SIG-M5 treated with dmso at 0.1 percent for 504 hours (cell line): Measurements from ENCODE around the gene CEMIP2.
A peak's percentile ranks its signal among the peaks of the same experiment; 100 is the strongest.
"Not testable (repeated sequence)": the region's sequence is repeated elsewhere in the genome, so short reads cannot be mapped to it uniquely, and the experiment has no call there.

ENCODE experiments used
- DNase-seq: peaks from one replicate; lab custom pipeline; 2025; ENCODE audit not compliant: unreplicated experiment; lab: John Stamatoyannopoulos, UW

CEMIP2 gene, protein sequence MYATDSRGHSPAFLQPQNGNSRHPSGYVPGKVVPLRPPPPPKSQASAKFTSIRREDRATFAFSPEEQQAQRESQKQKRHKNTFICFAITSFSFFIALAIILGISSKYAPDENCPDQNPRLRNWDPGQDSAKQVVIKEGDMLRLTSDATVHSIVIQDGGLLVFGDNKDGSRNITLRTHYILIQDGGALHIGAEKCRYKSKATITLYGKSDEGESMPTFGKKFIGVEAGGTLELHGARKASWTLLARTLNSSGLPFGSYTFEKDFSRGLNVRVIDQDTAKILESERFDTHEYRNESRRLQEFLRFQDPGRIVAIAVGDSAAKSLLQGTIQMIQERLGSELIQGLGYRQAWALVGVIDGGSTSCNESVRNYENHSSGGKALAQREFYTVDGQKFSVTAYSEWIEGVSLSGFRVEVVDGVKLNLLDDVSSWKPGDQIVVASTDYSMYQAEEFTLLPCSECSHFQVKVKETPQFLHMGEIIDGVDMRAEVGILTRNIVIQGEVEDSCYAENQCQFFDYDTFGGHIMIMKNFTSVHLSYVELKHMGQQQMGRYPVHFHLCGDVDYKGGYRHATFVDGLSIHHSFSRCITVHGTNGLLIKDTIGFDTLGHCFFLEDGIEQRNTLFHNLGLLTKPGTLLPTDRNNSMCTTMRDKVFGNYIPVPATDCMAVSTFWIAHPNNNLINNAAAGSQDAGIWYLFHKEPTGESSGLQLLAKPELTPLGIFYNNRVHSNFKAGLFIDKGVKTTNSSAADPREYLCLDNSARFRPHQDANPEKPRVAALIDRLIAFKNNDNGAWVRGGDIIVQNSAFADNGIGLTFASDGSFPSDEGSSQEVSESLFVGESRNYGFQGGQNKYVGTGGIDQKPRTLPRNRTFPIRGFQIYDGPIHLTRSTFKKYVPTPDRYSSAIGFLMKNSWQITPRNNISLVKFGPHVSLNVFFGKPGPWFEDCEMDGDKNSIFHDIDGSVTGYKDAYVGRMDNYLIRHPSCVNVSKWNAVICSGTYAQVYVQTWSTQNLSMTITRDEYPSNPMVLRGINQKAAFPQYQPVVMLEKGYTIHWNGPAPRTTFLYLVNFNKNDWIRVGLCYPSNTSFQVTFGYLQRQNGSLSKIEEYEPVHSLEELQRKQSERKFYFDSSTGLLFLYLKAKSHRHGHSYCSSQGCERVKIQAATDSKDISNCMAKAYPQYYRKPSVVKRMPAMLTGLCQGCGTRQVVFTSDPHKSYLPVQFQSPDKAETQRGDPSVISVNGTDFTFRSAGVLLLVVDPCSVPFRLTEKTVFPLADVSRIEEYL (N-terminal part only)

DNA sequence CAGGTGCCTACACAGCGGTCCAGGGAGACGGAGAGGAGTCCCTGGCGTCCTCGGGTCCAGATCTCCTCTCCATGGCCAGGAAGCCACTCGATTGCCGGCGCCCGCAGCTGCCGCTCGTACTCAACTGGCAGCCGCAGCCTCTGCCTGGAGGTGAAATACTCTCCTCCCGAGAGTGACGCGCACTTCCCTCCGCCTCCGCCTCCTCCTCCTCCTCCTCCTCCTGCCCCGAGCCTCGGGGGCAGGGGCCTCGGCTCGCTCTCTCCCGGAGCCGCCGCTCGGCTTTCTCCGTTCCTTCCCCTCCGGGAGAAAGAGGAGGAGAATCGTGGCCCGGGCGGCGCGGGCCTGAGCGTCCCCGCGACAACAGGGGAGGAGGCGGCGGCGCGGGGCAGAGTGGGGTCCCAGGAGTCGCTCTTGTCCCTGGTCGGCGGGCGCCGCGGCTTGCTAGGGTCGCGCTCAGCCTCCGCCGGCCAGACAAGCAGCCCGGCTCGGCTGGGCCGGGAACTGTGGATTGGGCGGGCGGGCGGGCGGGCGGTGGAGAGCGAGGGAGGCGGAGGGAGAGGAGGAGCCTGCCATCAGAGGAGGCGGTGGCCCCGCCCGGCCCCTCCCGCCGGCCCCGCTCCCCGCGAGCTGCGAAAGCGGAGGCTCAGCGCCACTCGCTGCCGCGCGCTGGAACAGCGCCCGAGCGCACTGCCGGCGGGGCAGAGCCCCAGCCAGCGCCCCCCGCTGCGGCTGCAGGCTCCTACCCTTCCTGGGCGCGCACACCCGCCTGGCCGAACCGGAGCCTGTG is at the start of gene CEMIP2:
TSS of gene CEMIP2 (minus strand) at position 126 of the 787 bp plus-strand sequence. CDS start 18,140 bp downstream, outside the sequence.
- DNase-seq: peak; percentile 67

DNA sequence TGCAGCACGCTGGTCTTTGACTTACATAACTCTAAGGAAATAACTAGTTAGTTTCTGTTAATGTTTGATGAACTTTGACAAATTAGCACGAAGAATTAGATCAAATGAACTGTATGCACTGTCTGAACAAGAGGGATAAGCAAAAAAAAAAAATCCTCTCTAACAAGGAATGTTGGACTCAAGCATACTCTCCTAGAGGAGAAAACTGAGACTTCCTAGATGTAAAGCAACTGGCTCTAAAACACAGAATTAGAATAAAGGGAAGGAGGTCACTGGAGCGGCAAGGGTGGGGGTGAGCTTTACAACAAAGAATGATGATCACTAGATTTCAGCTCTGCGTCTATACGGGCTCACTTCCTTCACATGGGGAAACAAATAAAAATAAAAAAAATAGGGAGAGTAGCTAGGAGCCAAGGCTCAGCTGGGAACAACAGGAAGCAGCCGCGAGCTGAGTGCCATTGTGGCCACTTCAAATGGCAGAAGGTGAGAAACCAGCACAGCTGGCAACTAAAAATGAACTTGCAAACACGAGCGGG is 48.7 kb upstream of the CEMIP2 start:
- no peak for DNase-seq

DNA sequence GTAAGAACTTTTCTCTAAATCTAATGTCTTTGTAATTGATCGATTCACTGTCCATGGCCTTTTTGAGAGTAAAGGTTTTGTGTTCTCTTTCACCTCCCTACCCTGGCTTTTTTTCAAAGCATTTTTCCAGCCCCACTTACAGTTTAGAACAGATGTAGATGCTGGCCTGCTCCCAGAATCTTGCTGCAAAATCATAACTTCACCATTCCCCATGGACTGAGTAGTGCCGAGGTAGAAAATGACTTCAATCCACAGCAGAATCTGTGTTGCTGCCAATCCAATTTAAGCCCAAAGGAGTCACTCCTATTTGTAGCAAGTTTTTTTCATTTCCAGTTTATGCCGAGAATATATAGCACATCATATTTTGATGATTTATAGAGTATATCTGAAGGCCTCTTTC is 46.5 kb upstream of the CEMIP2 start:
- DNase-seq: no peak

DNA sequence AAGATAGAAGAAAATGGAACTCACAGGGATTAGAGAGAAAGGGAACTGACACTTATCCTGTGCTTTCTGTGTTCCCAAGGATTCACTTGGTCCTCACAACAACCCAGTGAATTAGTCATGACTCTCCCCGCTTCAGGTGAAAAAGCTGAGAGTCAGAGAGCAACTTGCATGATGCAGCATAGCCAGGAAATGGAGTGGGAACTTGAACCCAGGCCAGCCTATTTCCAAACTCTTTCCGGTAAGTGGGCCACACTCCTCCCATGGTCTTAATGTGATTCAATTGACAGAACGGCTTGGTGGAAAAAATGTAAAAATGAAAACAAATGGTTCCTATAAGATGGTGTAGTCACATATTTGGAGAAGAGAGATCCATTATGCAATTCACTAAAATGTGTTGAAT is 45.9 kb upstream of the CEMIP2 start:
- no peak for DNase-seq

DNA sequence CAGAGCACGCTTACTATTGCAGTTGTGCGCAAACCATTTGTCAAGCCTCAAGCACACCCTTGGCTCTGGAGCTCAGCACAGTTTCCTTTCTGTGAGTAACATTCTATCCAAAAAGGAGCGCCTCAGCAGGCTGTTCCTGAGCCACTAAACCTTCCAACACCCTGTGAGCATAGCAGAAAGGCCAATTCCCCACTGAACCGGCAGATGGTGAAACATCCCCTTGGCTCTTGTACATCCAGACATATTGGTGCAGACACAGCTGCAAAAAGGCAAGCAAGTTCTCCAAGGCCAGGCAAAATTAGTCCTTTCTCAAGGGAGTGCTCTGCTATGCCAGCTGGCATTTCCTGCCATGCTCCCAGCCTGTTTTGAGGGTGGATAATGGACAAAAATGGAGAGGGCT is 44.1 kb upstream of the CEMIP2 start:
- DNase-seq: no peak

DNA sequence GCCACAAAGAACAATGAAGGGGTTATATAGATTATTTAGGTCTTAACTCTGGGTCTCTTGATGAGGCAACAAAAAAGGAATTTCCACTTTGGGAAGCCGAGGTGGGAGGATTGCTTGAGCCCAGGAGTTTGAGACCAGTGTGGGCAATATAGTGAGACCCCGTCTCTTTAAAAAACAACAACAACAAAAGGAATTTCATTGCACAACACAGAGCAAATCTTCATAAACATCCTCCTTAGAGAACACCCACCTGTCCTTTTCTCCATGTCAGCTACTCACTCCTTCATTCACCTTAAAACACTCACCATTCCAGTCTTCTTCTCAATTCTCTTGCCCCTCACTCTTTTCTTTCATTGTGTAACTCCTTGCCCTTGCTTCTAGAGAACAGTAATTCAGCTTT is 39.8 kb upstream of the CEMIP2 start:
- DNase-seq: no peak

DNA sequence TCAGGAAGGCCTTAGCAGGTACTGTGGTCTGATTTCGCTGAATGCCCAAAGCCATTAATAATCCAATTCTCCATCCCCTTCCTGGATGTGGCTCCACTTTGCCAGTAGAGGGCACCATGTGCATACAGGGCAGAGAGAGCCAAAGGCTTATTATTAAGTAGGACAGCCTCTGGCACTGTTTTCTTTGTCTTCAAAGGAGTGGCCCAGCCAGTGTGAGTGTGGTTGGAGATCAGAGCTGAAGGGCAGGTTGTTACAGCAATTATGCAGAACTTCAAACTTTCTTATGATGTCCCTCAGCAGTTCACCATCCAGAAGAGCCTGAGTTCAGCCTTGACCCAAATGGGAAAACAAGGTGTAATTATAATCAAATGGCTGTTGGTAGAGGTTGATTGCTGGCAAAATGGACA is 38.6 kb upstream of the CEMIP2 start:
- peak; percentile 66 for DNase-seq

DNA sequence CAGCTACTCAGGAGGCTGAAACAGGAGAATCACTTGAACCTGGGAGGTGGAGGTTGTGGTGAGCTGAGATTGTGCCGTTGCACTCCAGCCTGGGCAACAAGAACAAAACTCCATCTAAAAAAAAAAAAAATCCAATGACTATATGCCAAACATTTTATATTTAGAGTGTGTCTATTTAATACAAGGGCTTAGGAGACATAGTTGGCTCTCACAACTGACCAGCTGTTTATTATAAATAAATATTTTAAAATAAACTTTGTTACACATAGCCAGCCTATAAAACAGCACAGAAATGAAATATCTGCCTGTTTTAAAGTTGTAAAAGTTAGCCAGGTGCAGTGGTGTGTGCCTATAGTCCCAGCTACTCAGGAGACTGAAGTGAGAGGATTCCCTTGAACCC is 36.8 kb upstream of the CEMIP2 start:
- DNase-seq: not testable (repeated sequence)

DNA sequence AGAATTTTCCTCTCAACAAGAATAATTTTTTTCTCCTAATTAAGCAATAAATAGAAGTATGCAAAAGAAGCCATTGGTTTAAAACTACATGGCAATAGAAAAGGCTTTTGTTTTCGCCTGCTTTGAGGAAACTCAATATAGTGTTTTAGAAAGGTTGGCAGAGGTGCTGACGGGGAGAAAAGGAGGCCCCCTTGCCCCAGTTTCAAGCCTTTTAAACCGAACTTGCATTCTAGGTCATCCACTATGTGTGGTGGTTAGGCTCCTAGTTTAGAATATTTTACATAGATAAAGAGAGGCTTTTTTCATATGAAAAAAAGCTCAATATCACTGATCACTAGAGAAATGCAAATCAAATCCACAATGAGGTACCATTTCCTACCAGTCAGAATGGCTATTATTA is 33.5 kb upstream of the CEMIP2 start:
- DNase-seq: no peak

DNA sequence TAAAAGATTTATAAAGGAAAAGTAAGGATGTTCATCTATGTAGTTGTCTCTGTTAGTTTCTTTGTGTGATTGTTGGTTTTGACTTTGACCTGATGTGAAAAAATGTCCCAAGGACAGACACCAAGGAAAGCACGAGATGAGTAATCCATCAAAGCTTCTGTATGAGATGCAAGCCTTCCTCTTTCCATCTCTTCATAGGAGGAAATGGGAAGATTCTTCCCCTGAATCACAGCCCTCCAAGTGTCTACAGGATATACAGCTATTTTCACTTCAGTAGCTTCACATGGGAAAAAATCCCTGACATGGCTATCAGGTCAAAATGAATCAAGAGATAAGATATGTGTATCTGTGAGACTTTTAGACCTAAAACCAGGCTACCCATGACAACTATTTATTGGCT is 29.0 kb upstream of the CEMIP2 start:
- DNase-seq: no peak

DNA sequence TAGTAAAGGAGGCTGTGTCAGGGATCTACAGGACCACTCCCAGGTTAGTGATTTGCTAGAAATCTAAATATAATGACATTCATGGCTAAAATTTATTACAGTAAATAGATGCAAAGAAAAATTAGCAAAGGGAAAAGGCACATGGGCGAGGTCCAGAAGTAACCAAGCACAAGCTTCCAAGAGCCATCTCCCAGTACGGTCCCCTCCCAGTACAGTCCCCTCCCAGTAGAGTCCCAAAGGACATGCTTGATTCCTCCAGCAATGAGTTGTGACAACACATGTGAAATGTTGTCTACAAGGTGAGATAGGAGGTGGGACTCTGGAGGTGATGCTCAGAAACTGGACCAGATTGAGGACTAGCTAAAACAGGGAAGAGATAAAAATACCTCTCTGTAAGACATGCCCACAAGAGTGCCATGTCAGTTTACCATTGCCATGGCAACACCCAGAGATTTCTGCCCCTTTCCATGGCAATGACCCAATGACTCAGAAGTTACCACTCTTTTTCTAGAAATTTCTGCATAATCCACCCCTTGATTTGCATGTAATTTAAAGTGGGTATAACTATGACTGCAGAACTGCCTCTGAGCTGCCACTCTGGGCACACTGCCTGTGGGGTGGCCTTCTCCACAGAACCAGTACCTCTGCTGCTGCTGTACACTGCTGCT is 27.9 kb upstream of the CEMIP2 start:
- DNase-seq: no peak

DNA sequence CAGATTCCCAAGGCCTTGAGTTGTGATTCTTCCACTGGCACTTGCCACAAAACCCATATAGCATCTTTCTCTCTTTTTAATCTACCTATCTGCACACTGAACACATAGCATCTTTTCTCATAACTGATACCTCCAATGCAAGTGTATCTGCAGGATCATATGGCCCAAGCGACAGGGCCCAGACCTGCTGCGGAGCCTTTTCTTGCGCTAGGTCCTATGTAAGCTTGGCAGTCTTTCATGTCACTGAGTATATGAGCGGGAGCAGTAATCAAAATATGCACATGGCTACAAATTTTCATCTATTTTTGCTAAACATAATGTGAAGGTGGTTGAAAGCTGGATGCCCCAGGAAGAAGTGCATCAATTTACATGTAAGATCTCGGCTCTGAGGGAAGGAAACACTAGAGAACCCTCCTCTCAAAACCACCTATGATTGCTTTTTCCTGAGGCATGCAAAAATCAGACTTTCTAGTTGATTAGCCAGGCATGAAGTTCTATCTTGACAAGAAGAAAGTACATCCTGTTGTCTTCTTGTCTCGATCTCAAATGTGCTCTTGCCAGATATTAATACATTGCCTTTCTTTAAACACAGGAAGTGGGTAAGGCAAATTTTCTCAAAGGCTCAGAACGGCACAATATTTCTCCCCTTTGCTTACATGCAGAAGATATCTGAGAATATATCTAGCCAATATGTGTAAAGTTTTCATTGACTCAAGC is 26.9 kb upstream of the CEMIP2 start:
- no peak for DNase-seq

DNA sequence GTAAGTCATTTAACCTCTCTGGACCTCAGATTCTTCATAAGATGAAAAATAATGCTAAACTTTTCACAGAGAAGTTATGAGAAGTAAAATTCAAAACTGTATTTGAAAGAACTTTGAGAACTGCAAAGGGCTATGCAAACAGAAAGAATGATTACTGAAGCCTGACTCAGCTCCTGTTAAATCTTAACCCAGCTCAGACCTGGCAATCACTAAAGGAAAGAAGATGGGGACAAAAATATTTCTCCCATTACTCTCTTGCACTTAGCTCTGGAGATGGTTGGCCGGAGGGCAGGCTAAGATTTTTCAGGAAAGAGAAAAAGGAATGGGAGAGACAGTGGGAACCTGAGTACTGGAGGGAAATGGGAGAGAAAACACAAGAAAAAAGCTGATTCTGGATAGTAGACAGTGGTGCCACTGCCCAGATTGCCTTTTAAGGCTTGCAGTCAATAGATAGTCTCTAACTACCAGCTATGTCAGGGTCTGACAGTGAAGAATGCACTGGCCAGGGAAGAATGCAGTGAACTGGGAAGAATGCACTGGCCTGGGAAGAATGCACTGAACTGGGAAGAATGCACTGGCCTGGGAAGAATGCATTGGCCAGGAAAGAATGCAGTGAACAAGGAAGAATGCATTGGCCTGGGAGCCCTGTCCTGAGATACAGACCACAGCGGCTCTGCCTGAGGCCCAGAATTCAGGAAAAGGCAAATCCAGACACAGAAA is 25.2 kb upstream of the CEMIP2 start:
- no peak for DNase-seq

DNA sequence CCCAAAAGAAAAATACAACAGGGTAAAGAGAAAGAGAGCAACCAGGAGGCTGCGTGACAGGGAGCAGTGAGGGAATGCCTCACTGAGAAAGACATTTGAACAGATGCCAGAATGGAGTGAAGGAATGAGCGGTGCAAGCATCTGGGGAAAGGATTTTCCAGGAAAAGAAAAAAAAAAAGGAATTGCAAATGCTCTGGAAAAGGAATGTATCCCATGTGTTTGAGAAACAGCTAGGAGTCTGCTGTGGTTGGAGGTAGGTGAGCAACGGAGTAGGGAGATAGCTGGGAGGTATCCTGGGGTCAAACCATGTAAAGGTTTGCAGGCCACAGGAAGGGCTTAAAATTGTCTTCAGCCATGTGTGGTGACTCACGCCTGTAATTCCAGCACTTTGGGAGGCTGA is 23.6 kb upstream of the CEMIP2 start:
- DNase-seq: no peak

DNA sequence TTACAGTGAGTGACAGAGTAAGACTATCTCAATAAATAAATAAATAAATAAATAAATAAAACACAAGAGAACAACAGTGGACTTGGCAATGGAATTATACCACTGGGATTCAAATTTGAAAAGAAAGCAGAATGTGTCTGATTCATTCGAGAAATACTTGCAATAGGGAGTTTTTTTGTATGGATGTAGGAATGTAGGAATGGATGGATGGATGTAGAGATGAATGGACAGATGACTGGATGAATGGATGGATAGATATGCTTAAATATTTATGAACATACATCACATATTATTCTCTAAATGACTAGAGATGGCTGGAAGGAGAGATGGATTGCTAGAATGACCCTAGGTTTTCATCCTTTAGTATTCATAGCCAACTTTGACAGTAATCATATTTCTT is 22.0 kb upstream of the CEMIP2 start:
- no peak for DNase-seq

DNA sequence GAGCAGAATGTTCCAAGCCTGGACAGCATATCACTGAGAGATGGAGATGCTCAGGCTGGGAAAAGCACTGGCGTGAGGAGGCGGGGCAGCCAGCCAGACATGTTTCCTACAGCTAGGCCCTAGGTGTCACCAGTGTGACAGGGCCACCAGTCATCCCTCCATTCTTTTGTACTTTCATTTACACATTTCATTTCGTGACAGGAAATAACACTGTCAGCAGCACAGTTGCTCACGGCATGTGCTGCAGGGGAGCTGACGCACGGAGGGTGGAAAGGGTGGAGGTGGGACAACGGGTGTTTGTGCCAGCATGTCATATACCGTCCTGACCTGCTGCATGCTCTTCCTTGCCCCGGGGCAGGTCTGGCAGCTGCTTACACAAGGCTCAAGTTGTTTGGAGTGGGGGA is 14.8 kb upstream of the CEMIP2 start:
- peak; percentile 9 for DNase-seq

DNA sequence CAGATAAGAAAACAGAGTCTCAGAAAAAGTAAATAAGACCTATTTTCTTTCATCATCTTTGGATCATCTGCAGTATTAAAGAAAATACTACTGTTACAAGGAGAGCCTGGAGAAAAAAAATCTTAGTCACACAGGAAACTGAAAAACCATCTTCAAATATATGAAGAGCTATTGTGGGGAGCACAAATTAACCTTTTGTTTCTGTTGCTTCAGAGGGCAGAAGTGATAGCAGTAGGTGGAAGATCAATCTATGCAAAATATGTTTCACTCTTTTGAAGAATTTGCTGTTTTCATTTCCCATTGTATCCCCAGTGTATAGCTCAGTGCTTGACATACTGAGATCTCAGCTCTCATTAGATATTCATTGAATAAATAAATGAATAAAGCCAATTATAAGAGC is 13.1 kb upstream of the CEMIP2 start:
- DNase-seq: no peak

DNA sequence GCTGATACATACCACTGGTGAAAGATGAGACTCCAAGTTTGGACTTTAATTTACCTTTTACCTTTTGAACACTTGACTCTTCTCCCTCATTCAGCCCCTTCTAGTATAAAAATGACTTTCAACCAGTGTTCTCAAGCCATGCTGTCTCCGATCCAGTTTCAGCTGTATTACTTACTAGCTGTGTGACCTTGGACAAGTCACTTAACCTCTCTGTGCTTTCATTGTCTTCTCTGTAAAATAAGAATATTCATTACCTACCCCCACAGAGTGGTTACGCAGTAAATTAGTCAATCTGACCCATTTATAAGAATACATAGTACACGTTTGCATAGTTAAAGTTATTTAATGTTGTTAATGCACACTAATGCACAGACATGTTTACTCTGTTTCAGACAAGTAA is 12.6 kb upstream of the CEMIP2 start:
- no peak for DNase-seq
